Astrocyte (in vitro differentiated cells and primary cell): ENCODE data around the gene CLMN.

Source experiments
- EZH2 ChIP-seq: IDR thresholded peaks from 2 replicates; pipeline ENCODE4 v1.6.1; 2012; ENCODE audit warnings: mild to moderate bottlenecking, low read length, inconsistent platforms; ENCODE audit not compliant: insufficient read depth
- TF ChIP-seq, protein P1 (sequence below): IDR thresholded peaks from 2 replicates; pipeline ENCODE4 v1.5.1; 2011; ENCODE audit warnings: low read depth, mild to moderate bottlenecking, inconsistent platforms, low read length, moderate library complexity; ENCODE audit not compliant: insufficient read depth

DNA sequence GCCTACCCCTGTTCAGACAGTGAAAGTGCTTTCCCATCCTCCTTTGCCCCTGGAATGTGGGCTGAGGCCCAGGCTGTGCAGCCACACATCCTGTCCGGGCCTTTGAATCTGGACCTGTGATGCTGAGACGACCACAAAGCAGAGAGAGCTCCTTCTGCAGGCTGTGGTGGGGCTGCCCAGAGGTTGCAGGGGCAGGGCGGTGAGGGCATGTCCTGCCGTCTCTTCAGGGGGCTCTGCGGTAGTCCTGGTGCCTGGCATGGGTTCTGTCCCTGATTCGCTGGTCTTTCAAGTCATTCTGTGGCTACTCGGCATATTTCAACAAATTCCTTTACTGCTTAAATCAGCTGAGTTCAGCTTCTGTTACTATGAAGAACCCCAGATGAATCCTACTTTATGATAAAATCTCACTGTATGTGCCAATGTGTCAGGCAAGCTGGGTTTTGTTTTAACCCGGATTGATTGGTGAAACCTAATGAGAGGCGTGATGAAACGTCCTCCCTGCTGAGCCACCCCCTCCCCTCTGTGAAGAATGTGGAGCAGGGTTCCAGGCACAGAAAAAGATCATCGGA, 99.0 kb downstream of the CLMN start:
- TF ChIP-seq, protein P1, sequence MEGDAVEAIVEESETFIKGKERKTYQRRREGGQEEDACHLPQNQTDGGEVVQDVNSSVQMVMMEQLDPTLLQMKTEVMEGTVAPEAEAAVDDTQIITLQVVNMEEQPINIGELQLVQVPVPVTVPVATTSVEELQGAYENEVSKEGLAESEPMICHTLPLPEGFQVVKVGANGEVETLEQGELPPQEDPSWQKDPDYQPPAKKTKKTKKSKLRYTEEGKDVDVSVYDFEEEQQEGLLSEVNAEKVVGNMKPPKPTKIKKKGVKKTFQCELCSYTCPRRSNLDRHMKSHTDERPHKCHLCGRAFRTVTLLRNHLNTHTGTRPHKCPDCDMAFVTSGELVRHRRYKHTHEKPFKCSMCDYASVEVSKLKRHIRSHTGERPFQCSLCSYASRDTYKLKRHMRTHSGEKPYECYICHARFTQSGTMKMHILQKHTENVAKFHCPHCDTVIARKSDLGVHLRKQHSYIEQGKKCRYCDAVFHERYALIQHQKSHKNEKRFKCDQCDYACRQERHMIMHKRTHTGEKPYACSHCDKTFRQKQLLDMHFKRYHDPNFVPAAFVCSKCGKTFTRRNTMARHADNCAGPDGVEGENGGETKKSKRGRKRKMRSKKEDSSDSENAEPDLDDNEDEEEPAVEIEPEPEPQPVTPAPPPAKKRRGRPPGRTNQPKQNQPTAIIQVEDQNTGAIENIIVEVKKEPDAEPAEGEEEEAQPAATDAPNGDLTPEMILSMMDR: no peak
- TF ChIP-seq EZH2: no peak
